HG03558 (cell line): Measurements from ENCODE around the gene GBP3.
"Not testable (repeated sequence)": the region's sequence is repeated elsewhere in the genome, so short reads cannot be mapped to it uniquely, and the experiment has no call there.

Source experiments
- ATAC-seq: cut with Tn5 transposase; IDR thresholded peaks from one replicate; pipeline ENCODE4 v1.9.1; 2021; ENCODE audit warnings: moderate number of reproducible peaks; ENCODE audit not compliant: unreplicated experiment; ENCODE audit errors: extremely low read depth

GBP3 gene

DNA sequence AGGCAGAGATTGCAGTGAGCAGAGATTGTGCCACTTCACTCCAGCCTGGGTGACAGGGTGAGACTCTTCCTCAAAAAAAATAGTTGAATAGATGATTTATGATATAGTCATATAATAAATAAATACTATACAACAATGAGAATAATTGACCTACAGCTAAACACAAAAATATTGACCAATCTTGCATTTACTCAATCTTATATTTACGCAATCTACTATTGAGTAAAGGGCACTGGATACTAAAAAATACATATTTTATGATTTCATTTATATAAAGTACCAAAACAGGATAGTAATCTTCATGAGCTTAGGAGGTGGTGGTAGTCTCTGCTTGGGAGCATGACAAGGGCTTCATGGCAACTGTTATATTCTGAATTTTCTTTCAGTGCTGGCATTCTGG, 19.1 kb upstream of the GBP3 start:
- ATAC-seq = no peak

DNA sequence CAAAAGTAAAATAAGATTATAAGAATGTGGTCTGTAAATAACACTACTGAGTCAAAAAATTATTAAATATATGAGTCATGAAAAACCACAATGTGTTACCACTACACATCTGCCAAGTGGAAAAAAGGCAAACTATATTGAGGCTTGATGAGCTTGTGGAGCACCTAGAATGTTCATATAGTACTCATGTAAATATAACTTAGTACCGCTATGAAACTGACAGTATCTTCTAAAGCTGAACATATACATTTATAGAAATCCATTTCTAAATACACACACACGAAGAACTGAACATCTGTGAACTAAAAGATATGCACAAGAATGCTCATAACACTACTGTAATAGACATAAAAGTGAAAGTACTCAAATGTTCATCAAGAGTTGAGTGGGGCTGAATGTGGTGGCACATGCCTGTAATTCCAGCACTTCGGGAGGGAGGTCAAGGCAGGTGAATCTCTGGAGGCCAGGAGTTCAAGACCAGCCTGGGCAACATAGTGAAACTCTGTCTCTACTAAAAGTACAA, 18.5 kb upstream of the GBP3 start:
- peak; percentile 97 for ATAC-seq

DNA sequence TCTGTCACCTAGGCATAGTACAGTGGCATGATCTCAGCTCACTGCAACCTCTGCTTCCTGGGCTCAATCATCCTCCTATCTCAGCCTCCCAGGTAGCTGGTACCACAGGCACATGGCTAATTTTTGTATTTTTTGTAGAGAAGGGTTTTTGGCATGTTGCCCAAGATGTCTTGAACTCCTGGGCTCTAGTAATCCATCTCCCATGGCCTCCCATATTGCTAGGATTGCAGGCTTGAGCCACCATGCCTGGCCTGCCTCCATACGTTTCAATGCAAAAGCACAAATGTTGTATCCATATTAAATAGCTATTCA, 17.6 kb upstream of the GBP3 start:
- no peak for ATAC-seq

- no peak for ATAC-seq
Observed at GRCh38 chr1:89037186-89037585, 14.5 kb upstream of the GBP3 start.

- ATAC-seq = no peak
Observed at GRCh38 chr1:89035080-89035479, 12.4 kb upstream of the GBP3 start.

DNA sequence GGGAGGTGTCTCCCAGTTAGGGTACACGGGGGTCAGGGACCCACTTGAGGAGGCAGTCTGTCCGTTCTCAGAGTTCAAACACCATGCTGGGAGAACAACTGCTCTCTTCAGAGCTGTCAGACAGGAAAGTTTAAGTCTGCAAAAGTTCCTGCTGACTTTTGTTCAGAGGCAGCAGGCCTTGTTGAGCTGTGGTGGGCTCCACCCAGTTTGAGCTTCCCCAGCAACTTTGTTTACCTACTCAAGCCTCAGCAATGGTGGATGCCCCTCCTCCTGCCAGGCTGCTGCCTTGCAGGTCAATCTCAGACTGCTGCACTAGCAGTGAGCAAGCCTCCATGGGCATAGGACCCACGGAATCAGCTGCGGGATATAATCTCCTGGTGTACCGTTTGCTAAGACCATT, 11.3 kb upstream of the GBP3 start:
- not testable (repeated sequence) for ATAC-seq

- not testable (repeated sequence) for ATAC-seq
Observed at GRCh38 chr1:89029051-89029450, 6.4 kb upstream of the GBP3 start.

GRCh38 chr1:89025928-89026327, 3.3 kb upstream of the GBP3 start:
- ATAC-seq = no peak

DNA sequence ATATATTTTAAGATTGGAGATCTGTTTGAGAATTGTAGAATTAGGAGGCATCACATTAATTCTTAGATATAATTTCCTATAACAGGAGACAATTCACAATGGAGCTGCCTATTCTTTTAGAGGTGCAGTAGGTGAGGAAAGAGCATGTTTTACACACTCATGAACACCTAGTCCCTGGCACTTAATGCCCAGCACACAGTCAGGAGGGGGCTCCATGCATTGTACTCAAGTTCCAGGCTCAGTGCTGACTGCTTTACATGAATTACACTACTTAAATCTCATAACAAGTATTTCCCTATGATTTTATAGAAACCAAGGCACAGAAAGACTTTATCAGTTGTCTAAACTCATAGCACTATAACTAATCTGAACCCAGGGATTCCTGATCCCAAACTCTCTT, 360 bp upstream of the GBP3 start:
- no peak for ATAC-seq

- ATAC-seq = not testable (repeated sequence)
Observed at GRCh38 chr1:89018318-89018717, 4.3 kb downstream of the GBP3 start.

- ATAC-seq = no peak
Observed at GRCh38 chr1:89008511-89008910, 14.2 kb downstream of the GBP3 start.

GRCh38 chr1:89005286-89006151, 17.1 kb downstream of the GBP3 start:
- ATAC-seq = no peak

- ATAC-seq = not testable (repeated sequence)
Observed at GRCh38 chr1:89002176-89002575, 20.5 kb downstream of the GBP3 start.

DNA sequence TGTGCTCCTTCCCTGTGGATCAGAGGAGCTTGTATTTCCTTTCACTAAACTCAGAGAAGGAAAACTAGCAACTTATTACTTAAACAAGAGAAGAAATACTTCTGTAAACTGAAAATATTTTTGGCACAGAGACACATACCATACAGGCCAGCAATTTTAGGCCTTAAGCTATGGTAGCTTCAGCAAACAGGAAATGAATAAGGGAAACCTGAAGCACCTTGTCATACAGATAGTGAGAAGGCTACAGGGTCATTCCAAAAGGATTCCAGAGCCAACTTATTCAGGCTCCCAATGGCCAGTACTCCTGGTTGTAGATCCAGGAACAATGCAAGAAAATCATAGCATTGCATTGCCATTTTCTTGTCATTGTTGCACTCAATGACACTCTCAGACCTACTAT, 21.2 kb downstream of the GBP3 start:
- ATAC-seq = no peak

- ATAC-seq = peak; percentile 65
Observed at GRCh38 chr1:88998716-88999115, 23.9 kb downstream of the GBP3 start.

GRCh38 chr1:88990426-88990825, 32.2 kb downstream of the GBP3 start:
- no peak for ATAC-seq

GRCh38 chr1:88985692-88986091, 37.0 kb downstream of the GBP3 start:
- no peak for ATAC-seq

GRCh38 chr1:88985032-88985431, 37.6 kb downstream of the GBP3 start:
- no peak for ATAC-seq

GRCh38 chr1:88984569-88984968, 38.1 kb downstream of the GBP3 start:
- no peak for ATAC-seq

DNA sequence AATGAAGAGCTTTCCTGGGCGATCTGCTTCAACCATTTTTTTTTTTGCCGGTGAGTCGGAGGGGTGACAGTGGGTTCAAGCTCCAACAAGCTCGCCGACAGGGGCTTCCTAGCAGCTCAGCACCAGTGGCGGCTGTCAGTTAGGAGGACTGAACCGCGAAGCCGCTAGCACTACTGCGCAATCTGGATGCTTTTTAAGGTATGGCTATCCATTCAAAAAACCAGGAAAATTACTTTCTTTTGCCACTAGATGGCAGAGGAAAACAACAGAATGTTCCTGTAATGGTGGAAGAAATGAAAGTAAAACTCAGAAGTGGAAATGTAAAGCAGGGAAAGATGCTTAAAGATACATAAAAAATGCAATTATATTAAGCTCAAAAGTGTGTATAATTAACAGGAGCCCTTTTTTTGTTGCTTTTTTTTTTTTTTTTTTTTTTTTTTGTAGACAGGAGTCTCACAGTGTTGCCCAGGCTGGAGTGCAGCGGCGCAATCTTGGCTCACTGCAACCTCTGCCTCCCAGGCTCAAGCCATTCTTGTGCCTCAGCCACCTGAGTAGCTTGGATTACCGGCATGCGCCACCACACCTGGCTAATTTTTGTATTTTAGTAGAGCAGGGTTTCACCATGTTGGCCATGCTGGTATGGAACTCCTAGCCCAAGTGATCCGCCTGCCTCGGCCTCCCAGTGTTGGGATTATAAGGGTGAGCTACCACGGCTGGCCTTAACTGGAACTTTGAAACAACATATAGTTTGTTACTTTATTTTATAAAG, 38.7 kb downstream of the GBP3 start:
- ATAC-seq = peak; percentile 33

DNA sequence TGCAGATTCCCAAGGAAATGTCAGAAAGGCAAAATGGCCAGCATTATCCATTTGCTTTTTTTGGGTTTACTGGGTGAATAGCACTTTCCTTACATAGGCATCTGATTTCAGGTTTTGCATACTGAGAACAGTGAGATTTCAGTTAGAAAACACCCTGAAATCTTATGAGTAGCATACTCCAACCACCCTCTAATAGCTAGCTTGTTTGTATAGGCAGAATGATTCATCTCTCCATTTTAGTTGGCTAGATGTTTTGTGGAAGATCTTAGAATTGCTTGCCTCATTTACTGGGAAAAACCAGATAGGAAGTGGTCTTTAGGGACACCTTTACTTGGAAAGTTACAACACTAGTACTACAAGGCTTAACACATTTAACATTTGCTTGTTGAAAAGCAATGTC, 40.6 kb downstream of the GBP3 start:
- ATAC-seq = no peak
